T-helper 9 cell (primary cell): Measurements from ENCODE around the gene ADCY5.

Experiments
- DNase-seq: peaks from one replicate; pipeline ENCODE4 v3.0.0-alpha.2; 2020

Gene ADCY5

DNA sequence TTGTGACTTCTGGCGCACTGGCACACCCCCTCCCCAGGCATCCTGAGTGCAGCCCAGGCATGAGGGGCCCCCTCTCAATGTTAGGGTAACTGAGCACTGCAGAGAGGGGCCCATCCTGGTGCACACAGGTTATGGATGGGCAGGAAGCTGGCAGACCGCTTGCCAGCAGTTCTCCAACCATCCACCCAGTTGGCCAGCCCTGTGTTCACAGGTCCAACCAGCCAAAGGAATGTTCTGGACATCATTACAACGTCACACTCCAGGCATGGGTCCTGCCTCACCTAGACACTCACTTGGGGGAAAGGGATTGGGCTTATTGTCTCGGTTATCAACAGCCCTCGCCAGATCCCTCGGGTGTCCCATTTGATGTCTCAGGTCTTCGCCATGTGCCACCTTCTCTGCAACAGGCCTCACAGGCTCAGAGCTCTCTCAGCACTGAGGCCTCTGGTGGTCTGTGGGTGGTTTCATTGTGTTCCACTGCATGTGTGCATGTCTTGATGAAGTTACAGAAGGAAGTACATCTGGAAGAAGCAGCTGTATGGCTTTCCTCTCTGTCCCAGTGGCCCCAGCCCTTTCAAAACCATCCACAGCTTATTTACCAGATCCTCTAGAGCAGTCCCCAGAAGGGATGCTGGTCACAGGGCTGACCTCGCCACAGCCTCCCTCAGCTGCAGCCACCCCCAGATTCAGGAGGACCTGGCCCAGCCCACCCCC is 23.7 kb downstream of the ADCY5 start:
- no peak for DNase-seq

GRCh38 chr3:123424321-123424998 is 24.4 kb downstream of the ADCY5 start:
- DNase-seq: no peak

DNA sequence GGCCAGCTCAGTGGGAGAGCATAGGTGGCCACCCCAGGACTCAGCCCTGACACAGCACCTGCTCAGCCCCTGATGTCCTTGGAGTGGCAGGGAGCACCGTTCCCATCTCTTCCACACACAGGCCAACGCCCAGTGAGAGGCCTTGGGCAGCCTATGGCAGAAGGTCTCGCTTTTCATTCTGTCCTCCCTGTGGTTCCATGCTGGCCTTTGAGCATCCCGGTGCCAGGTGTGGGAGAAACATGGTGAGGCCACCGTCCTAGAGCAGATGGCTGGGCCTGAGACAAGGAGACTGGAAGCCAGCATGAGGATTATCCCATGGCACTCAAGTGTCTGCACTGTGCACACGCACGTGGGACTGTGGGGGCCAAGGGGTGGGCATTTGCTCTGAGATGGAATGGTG is 25.1 kb downstream of the ADCY5 start:
- no peak for DNase-seq

DNA sequence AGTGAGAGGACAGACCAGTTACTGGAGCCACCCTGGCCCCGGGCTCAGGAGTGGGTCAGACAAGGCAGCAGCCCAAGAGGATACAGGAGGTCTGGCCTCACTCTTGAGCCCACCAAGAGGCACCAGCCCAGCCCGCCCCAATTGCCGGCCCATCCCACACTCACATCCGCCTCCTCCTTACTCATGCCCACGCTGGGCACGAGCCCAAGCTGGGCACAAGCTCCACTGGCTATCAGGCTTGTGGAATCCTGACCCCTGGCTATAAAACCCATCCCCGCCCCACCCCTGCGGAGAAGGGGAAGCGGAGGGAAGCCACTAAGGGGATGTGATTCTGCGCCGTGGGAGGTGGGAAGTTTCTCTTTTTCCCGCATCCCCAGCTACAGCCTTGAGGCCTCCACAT is 25.9 kb downstream of the ADCY5 start:
- DNase-seq: no peak

DNA sequence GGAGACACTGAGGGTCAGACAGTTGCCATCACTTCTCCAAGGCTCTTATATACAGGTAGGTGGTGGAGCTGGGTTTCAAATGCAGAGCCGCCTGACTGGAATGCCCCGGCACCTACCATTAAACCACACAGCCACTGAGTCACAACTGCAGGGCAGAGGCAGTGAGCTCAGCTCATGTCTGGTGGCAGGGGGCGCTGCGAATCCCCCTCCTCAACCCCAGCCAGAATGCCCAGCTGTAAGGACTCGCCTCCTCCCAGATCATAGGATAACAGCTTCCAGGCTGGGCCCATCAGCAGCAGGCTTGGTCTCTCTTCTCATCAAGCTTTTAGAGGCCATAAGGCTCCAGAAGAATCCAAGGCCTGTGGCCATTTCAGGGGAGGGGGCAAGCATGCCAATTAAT is 26.4 kb downstream of the ADCY5 start:
- DNase-seq: no peak

DNA sequence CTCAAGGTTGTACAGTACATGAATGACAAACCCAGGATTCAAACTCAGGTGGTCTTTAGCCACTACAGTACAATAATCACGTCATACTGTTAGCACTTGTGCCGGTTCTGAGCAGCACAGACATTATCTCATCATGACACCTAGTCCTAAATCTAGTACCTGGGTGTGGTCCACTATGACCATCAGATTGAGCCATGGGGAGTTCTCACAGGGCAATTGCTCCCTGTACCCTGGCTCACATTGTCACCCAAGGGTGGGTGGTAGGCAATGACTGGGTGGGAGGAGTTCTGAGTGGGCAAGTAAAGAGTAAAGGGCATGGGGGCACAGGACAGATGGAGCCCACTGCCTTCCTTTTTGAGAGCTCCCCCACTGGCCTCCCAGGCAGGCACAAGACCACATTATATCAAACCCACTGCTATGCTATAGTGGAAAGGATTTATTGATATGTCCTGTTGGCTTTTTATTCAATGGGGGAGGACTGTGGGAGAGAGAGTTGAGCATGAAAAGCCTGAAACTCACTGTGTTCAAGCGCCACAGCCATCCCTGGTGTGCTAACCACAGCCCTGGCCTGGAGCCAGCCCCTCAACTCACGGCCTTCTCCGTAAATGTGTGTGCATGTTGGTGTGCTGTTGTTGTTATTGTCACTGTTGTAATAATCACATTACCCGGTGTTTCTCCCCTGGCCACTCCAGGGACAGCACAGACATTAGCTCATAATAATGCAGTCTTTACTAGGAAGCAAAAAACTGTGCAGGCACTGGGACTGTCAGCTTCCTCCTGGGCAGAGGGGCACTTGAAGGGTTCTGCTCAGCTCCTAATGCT is 27.3 kb downstream of the ADCY5 start:
- no peak for DNase-seq

GRCh38 chr3:123420416-123420968 is 28.4 kb downstream of the ADCY5 start:
- DNase-seq: no peak

- DNase-seq: no peak
Observed at GRCh38 chr3:123419850-123420297, 29.0 kb downstream of the ADCY5 start.

DNA sequence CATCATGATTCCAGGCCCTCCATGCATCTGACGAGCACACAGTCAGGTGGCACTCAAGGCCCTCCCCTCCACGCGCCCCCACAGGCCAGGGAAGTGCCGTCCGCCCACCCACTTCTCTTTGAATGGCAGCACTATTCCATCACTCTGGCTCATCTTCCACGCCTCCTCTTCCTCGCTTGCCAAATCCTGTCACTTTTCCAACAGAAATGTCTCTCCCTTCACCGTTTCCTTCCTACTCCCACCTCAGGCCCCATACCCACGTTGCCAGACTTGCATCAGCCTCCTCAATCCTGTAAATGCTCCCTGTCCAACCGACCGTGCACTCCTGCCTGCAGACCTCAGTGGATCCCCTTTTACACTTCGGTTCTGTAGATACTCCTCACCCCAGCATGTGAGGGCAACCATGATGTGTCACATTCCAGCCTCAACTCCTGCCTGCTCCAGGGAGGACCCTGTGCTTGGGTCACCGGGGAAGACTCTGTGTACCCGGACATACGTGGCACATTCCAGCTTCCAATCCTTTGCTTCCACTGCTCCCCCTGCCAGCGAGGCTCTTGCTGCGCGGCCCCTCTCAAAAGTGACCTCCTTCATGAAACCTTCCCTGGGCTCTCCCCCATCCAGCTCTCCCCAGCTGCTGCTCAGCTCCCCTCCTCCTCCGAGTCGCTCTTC is 29.6 kb downstream of the ADCY5 start:
- DNase-seq: no peak

- no peak for DNase-seq
Observed at GRCh38 chr3:123416647-123417046, 32.2 kb downstream of the ADCY5 start.

DNA sequence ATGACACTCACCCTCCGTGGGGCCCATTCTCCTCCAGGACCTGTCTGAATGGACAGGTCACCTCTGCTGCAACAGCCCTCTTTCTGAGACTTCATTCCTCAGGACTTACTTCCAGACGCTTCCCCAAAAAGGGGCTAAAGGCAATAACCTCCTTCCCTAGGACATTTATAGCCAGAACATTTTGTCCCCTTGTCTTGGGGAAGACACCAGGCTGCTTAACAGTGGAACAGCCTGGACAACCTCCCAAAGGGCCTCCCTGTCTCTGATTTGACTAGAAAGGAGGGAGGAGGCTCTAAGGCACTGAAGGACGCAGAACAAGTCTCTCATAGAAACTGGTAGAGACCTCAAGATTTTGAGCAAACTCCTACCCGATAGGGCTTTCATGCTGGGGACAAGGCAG is 32.7 kb downstream of the ADCY5 start:
- no peak for DNase-seq

DNA sequence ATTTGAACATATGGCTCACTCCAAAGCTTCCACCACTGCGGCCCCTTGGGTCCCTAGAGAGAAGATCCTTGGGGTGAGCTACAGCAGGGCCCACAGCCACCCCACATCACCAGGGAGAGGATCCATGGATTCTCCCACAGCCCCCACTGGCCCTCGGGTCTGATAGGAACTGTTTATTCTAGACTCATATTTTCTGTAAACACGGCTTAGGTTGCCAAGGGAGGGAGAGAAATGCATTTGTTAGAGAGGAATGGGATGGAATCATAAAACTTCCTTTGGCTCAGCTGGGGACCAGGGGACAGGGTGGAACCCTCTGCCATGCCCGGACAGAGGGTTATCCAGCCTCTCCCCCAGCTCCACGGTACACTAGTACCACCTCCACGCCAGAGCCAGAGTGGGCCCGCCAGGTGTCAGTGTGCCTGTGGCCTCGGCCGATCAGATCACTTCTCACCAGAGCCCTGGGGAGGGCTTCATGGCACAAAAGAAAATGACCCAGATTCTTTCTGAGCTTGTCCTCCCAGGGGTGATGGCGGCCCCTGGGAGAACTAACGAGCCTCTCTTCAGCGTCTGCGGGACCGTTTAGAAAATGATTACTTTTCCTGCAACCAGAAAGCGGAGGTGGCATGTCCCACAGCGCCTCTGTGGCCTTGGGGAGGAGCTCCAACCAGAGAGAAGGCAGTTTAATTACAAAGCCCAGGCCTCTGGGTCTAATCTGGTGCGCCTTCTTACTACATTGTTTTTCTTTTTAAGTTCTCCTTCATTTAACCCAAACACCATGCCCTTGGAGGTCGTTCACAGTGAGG is 33.7 kb downstream of the ADCY5 start:
- no peak for DNase-seq

- no peak for DNase-seq
Observed at GRCh38 chr3:123412811-123413604, 35.9 kb downstream of the ADCY5 start.

- no peak for DNase-seq
Observed at GRCh38 chr3:123412076-123412475, 36.8 kb downstream of the ADCY5 start.

- DNase-seq: no peak
Observed at GRCh38 chr3:123411340-123412040, 37.4 kb downstream of the ADCY5 start.

DNA sequence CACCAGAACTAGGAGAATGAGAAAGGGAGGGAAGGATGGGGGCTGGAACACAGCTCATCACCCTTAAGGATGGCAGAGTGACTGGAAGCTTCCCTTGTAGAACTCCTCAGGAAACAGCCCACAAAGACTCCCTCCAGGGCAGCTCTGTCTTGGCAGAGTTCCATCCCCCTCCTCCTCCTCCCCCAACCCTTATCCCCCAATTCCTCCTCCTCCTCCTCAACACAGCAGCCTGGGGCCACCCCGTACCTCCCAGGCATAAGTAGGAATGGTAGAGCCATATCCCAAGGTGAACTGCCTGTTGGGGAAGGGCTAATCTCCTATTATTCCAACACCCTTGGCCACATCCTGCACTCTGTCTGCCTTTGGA is 38.8 kb downstream of the ADCY5 start:
- no peak for DNase-seq

DNA sequence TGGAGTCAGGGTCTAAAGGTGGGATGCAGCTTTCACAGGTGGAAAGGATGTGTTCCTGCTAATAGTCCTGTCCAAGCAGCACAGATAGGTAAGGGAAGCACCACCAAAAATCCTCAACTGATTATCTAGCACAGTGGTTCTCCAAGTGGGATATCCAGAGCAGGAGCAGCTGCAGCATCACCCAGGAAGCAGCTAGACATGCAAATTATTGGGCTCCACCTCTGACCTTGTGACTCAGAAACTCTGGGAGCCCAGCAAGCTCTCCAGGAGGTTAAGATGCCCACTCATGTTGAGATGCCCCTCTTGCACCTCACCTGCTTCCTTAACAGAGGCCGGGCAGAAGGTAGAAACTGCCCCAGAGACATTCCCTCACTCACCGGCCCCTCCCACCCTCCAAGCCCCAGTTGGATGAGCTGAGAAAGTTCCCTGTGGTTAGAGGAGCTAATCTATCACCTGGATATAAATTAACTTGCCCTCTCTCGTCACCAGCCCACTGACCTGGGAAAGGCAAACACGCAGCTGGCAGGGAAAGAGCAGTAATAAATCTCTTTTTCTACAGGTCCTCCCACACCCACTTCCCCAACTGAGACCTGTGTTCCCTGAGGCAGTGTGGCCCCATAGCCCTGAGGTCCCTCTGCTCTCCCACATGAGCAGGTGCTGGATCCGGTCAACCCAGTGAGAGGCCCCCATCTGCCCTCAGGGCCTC is 39.3 kb downstream of the ADCY5 start:
- DNase-seq: no peak

- no peak for DNase-seq
Observed at GRCh38 chr3:123406598-123406997, 42.3 kb downstream of the ADCY5 start.

DNA sequence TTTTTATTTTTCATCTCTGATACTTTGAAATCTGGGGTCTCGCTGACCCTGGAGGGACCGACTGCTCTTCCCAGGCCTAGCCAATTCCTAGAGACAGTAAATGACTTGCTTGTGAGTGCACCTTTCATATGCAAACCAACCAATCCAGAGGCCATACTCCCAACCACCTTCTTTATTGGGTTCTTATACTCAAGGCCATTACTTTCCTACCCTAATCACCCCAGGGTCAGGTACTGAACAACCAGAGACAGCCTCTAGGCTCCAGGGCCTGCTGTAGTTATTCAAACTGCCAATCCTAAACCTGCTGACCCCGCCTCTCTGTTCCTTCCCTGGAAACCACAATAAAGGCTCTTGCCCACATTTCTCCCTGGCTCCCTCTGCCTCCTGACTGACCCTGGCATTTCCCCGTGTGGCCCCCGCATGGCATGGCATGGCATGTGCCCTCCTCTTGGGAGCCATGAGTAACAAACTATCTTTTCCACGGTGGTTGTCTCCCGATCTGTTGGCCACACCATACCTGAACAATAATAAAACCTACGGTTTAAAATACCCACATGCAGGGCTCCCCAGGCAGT is 42.9 kb downstream of the ADCY5 start:
- no peak for DNase-seq
